Pons (tissue), 1 donor: Measurements from ENCODE around the gene OTOP1.
A peak's percentile ranks its signal among the peaks of the same experiment; 100 is the strongest.
"Not testable (repeated sequence)": the region's sequence is repeated elsewhere in the genome, so short reads cannot be mapped to it uniquely, and the experiment has no call there.

Experiments used
- DNase-seq: peaks from one replicate; pipeline ENCODE4 v3.0.0-alpha.2; 2016; ENCODE audit warnings: low spot score

OTOP1 gene

DNA sequence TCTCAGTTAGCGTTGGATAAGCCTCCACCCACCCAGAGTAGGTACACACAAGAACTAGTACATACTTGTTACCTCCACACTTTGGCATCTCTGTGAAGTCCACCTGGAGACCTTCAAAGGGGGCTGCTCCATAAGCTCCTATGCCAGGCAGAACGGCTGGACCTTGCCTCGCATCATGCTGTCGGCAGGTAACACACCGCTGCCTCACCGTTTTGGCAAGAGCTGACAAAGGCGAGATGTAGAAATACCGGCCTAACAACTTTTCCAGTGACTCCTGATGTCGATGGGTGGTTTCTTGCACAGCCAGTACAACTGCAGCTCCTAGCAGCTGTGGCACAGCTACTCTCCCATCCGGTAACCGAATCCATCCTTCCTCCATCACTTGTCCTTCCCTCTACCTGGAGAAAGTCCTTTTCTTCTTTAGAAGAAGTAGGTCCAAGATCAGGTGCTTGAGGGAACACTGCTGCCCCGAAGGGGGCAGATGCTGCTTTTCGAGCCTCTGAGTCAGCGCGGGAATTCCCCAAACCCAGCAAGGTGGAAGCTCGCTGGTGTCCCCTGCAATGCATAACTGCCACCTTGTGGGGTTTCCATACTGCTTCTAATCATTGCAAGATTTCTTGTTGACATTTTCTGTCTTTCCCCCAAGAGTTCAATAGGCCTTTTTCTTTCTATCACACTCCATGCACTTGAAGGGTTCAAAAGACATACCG is 65.6 kb downstream of the OTOP1 start:
- DNase-seq = not testable (repeated sequence)

DNA sequence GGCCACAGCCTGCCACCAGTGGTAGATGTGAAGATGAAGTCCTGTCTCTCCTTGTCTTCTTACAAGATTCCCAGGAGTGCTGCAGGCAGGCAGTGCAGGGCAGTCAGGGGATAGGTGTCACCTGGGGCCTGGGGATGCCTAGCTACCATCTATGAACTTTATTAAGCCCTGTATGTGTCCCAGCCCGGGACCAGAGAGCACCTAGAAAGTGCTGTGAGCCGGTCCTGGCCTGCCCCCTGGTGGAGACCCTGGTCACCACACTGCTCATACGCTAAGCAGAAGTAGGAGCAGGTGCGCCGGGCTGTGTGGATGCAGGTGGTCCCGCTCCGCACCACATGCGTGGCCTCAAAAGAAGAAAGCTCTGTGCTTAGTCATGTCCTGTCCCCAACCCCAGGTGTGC is 81.1 kb downstream of the OTOP1 start:
- DNase-seq = peak; percentile 3

- not testable (repeated sequence) for DNase-seq
These were observed 83.4 kb downstream of the OTOP1 start for GRCh38 chr4:4143376-4143775.

DNA sequence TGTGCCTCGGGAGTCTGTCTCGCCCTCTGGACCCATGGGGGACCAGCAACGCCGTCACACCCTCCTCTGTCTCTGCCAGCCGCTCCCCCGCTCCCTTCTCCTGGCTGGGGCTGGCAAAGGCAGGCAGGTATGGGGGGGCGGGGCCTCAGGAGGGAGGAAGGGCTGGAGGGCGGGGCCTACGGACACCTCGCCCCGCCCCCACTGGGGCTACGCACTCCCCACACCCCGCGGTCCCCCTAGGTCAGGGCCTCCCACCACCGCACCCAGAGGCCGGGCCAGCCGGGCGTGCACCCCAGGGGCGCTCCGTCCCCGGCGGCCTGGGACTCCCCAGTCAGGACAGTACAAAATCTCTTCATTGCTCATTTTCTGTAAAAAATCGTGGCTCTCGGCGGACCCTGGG is 84.0 kb downstream of the OTOP1 start:
- not testable (repeated sequence) for DNase-seq

DNA sequence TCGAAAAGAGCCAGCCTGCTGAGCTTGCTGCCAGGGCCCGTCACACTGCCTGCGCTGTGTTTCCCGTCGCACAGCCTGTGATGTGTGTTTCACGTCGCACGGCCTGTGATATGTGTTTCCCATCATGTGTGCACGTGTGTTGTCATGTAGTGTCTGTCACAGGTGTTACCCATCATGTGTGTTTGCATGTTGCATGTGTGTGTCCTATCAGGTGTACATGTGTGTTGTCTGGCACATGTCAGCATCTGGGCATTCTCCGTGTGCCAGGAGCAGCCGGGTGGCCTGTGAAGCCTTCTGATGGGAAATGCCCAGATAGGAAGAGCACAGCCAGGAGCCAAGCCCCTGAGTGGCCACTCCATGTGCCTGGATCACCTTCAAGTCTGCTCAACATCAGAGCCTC is 85.5 kb downstream of the OTOP1 start:
- DNase-seq = not testable (repeated sequence)
